Activated T-cell treated with anti-CD3 and anti-CD28 coated beads for 4 hours (primary cell): ENCODE results near the gene RND3.

Source experiments
- DNase-seq: peaks from one replicate; pipeline ENCODE4 v3.0.0-alpha.2; 2020

The RND3 gene

DNA sequence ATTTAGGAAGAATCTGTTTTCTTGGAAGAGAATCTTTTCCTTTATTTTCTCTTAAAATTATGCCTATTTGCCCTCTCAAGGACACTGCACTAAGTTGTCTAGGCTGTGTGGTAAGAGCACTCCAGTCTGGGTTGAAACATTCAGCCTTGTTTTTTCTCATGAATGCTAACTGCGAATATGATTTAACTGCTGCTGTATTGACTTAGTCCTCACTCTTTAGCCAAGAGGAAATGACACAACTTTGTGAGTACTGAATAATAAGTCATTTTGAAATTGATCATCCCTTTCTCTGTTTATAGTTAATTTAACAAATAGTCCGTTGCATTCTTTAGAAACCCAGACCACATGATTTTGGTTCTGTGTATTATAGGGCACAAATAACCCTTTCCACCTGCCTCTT lies 4.5 kb upstream of the RND3 start:
- DNase-seq: no peak

DNA sequence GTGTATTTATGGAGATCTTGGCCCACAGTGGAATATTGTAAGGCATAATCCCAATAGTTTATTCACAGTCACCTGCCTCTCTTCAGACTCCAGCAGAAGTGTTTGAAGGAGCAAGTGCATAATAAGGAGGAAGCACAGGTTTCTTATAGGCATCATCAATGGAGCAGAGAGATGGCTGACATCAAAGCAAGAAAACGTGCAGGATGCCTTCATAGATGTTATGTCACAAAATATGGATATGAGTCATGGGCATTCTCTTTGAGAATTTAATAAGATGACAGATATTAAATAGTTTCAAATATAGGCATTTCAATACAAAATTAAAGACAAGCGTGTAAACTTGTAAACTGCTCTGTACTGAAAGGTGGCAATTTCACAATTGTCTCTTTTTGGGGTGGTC lies 4.0 kb upstream of the RND3 start:
- DNase-seq: no peak

DNA sequence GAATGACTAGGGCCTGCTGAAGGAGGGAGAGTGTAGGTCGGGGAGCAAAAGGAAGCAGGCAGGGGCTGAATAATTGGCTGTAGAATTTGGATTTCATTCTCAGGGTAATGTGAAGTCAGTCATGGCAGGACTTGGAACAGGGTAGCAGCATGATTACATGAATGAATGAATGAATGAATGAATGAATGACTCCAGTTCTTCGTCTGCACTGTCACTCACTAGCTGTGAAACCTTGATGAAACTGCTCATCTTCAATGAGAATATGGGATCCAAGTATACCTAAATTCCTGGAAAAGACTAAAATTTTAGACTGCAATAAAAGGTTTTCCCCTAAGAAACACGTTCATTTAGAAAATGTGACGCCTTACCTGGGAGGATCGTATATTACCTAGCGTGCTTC lies 3.0 kb upstream of the RND3 start:
- no peak for DNase-seq

DNA sequence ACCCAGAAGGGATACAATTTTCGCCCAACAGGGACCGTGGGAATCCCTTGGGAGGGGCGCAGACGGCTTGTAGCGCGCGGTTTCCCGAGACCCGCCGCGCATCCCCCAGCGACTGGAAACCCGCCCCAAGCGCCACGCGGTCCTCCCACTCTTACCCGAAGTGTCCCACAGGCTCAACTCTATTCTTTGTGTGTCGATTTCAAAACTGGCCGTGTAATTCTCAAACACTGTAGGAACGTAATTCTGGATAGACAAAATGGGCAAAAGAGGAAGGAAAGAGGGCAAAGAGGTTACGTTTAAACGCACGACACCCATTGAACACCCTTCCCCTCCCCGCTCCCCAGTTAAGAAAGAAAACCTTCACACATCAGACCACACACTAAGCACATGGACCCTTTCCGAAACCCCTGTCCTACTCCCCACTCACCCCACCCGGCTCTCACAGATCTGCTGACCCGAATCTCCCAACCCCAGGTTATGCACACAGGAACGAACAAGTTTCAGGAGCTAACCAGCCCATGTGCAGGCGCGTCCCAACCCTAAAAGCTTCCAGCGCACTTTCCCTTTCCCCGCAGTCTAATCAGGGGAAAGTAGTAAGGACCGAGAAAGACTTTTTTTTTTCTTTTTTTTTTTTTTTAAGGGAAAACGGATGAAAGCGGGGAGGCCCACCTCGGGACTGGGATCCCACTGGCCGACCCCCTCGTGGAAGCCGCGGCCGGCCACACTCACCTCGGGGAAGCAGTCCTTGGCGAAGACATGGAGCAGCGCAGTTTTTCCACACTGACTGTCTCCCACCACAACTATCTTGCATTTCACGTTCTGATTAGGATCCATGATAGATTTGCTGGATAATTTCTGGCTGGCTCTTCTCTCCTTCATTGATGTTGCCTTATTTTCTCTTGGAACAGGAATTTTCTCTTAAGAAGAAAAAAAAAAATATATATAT lies 655 bp downstream of the RND3 start:
- no peak for DNase-seq

DNA sequence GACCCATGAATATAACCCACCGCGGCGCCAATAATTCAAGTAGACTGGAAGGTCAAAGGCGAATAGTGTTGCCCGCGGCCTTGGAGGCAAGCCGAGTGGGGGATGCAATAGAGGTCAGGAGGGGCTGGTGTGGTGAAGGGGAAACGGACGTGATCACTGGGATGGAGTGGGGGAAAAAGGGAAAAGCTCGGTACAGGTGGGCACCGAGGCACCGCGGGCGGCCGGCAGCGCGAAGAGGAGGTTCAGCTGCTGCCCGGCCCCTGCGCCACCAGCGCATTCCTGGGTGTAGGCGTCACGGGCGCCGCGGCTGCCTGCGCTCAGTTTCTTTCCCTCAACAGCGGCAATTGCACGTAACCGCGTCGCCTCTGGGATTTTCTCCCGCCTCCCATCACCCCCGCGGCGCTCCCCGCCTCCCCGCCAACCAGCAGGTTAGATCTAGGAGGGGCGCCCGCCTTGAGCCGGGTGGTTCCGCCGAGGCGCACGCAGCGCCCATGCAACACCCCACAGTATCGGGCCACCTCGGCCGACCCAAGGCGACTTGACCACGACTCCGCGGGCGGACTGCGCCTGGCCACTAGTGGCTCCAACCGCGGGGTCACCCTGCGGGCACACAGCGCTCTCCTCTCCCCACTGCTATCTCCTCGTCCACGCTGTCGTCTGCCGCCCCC lies 1.5 kb downstream of the RND3 start:
- no peak for DNase-seq

DNA sequence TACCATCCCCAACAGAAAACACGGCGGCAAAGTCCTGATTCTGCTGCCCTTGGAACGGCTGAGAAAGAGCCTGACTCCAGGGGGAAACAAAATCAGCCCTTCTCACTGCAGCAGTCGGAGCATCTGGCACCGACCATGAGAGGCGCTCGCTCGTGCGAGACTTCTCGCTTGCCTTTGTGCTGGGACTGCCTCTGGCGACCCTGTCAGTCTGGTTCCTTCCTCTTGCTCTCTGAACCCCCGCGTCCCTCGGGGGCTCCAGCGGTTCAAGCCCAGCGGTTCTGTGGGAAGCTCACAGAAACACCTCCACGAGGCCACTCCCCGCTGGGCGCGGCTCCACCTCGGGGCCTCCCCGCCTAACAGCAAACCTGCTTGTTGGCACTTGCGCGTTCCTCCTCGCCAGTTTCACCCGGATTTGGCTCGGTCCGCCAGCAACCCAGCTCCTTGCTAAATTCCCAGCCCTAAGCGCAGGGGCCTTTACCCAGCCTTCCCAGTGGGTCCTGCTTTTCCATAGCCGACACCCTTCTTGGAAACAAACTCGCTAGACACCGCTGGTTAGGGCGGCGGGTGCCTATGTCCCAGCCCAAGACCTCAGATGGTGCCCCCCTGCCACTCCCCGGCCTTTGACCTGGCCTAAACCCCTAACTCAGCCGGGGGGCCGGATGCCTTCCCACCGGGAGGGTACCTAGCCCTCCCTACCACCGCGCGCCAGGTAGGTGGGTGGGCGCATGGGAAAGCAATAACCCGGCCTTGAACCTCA lies 2.2 kb downstream of the RND3 start:
- no peak for DNase-seq

DNA sequence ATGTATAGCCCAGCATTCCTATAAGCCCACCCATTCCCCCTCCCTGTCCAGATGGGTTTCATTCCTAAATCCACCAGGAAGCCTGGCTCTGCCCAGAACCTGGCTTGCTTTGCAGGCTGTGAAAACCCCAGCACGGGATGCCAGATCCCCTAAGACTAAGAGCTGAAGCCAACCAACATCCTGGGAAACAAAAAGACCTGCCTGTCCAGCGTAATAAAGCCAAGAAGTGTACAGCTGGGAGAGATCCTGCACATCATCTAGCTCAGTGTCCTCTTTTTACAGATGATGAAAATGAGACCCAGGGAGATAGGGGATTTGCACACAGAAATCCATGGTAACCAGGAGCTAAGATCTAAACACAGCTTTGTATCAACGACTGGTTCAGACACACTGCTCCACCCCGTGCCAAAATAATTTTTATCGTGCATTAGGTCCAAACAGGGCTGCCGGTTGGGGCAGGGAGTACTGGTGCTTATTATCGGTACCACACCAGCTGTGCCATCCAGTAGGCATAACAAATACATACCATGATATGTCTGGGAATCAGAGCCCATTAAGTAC lies 2.9 kb downstream of the RND3 start:
- no peak for DNase-seq

DNA sequence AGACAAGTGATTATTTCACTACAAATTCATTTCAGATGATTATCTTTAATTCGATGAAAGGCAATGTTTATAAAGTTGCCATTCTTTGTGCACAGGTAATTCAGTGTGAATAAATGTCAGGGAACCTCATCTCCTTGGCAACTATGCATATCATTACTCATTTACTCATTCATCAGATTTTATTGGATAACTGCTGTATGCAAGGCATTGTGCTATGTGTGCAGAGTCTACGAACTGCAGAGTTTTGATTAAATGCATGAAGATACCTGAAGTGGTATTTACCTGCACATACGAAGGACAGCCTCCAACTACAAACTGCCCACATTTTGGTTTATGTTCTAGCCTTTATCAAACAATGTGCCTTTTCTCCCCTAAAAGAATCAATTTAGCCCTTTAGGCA lies 3.5 kb downstream of the RND3 start:
- no peak for DNase-seq

DNA sequence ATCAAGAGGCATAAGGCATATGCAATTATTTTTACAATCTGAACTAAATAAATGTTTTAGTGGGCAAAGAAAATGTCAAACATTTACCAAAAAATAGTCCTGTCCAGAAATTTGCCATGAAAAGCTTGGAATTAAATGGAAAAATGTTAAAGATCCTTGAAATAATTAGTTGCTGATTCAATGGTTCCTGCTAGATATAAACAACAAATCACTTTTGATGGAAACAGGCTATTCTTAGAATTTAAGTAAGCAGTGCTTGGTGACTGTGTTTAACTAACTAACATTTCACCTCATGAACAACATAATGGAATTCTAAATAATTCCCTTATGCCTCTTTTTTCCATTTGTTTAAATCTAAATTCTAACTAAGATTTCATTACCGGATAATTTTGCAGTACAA lies 3.9 kb downstream of the RND3 start:
- DNase-seq: no peak

DNA sequence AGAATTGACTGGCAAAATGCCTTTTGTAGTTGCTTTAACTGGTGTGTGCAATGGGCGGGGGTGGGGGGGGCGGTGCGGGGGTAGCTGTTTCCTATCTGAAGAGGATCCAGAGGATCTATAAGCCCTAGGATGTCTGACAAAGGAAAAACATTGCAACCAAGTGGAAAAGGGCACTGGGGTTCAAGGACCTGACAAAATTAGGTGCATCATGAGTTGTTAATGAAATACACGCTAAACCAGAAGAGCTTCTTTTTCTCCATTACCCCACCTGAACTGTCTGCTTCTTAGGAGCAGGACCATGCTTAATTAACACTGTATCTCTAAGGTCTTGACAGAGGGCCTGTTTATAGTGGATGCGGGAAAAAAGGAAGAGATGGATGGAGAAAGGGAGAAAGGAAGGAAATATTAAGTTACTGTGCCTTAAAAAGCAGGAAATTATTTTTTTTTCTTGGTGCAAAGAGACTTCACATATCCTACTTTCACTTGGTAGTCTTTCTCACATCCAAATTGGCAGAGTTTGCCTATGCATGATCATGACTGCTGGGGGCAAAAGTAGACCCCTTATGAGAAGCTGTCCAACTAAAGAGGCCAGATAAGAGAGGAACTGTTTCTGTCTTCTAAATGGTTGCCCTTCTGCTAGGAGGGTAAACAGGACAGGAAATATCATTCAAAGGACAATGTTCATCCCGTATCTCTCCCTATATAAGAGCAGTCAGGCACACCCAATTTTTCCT lies 4.6 kb downstream of the RND3 start:
- DNase-seq: no peak

DNA sequence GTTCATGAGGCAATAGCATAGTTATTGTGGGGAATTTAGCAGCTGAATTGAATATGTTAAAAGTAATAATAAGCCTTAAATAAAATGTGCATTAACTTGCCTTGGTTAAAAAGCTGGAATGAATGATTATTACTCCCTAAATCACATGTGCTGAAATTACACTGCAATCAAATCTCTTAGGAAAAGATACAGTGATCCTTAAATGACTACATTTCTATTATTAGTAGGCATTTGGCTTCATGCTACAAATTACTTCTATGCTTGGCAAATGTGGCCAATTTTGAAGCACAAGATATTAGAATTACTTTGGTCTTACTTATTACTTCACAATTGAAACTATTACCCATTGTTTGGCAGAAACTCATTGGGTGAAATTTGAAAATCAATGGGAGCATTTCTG lies 5.4 kb downstream of the RND3 start:
- no peak for DNase-seq

DNA sequence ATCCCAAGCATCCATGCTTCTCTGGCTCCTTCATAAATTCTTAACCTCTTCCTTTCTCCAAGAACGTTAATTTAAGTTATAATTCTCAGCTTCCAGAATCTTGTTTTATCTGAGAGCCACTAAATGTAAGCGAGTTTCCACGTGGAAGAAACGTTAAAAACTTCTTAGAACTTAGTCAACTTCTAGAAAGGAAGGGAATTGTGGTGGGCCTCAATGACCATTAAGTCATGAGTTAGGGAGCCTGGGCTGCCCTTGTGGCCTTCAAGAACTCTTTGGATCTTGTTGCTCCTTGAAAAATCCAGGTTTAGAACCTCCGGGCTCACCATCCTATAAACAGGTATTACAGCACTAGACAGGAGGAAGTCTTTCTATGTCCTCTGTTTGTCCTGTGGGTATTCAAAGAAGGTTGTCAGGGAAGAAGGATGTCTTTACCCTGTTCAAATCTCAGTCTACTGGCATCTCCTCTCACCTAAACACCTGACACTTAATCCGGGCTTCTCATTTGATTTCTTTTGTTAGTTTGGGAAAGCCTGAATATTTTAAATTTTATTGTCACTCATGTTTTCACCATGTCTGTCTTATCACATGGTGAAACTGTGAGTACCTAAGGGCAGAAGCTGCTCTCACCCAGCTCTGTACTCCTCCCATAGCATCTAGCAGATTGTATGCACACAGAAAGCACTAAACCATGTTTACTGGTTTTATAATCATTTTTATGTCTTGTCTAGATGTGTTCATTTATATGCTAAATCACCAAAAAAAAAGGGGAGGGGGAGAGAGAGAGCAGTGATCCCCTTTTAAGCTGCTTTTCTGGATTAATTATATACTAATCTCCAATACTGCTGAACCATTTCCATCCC lies 6.3 kb downstream of the RND3 start:
- no peak for DNase-seq

DNA sequence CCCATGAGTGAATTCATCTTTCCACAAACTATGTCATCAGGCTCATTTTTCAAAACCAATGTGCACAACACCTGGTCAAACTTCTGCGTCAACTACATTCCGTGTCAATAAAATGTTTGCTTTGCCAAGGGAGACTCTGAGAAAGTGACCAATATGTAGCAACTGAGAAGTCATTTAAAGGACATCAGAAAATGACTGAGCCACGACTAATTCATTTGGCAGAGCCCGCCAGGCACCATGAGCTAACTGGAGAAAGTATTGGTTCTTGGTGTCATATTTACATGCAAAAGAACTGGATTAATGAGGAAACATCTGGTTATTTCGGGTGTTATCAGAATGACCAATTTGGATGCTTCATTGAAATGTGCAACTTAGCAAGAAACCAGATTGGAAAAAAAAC lies 7.2 kb downstream of the RND3 start:
- no peak for DNase-seq

DNA sequence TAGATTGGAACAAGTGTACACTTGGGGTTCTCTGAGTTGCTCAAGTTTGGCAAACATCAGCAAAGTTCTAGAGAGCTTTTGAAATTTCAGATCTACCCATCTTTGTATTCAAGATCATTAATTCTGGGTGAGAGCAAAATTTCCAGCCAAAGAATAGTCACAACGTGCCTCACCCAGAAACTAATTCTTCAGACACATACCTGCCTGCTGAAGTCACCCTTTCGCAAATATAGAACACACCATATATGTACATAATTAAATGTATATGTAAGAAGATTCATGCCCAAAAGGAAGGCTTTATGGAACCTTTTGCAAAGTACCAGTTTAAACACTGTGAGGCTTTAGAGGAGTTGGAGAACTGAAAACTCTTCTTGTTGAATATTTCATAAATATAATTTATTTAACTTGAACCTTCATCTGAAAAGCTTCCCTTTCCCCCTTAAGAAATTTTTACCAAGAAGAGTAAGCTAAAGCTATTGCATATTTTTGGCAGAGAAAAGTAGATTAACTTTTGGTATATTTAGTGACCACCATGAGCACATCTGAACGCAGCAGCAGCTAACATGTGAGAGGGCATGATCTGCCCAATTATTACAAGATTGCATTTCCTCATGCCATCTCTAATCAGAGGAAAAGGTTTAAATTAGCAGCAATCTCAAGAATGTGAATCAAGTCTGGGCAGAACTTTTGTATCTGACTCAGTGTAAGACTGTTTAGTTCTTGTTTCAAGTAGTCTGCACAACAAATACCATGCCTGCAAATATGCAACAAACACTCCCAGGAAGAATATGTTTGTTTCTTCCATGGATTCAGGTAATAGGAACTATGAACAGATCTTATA lies 8.2 kb downstream of the RND3 start:
- DNase-seq: no peak

DNA sequence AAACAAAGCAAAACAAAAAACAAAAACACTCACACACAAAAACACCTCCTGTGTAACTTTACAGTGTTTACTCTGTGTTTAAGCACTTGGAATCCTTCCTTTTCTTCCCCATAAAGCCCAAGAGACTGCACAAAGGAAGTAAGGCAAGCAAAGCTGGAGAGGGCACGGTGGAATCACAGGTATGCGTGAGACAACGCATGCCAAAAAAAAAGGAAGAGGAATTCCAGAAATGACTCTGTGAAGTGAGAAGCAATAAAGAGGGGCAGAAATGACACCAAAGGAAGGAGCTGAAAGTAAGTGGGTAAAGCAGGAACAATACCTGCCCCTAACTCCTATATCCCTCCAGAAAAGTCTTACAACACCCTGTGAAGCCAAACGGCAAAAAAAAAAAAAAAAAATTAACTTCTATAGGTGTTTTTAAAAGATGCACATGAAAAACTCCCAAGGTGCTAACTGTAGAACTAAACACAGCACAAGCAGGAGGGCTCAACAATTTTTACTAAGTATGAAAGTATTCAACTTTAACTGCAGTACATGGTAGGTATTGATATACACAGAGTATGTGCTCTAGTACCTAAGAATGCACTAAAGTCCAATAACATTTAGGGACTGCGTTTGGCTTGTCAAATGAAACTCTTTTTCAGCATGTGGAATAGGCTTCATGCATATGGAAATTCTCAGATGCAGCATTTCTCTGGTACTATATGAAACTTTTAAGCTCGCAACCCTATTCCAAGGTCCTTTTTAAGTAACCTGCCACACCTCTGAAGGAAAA lies 9.1 kb downstream of the RND3 start:
- DNase-seq: no peak

DNA sequence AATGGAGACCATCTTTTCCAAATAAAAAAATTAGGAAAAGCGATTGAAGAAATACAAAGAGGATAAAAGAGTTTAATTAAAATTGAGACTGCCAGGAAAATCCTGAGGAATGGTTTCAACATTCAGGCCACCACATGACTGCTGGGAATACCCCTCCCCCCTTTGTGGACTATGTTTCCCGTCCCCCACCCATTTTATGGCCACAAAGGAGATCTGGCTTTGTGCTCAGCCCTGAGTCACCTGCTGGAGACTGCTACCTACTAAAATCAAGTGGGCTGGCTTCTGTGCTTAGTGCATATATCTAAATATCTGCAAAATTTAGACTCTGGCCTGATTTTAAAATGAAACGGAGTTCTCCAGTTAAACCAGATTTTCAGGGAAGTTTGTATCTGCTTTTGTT lies 10.1 kb downstream of the RND3 start:
- DNase-seq: no peak

DNA sequence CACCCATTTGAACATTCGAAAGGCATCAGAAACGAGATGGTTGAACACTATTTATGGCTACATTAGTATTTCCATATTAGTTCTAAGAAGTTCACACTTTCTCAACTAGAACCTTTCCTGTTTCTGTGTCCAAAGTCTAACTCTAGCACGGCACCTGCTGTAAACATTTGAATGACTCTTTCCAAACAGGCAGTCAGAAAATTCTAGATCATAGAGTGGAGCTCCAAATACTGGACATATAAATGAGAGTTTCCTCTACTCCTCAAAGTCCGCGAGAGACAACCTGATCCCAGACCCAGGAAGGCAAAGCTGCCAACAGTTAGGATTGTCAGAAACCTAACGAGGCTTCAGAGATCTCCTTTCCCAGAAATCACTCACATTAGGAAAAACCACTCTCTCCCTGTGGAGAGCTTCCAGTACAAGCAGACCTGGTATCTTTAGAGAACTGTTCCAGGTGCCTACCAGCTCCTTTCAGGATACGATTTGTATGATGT lies 10.6 kb downstream of the RND3 start:
- DNase-seq: no peak

DNA sequence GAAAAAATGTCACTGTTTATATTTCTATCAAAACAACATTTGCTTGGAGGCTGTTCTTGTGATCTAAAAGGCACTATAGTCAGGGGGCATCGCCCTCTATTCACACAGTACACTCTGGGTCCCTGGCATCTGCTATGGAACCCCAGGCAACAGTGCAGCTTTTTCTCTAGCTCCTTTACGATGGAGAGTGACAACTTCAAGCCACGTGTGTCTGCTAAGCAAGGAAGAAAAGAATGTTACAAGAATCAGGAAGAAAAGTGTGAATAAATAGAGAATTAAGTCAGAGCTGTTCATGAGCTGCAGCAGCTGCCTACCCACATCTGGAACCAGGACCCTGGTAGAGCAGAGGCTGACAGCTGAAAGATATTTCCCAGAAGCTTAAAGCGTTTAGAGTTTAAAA lies 11.2 kb downstream of the RND3 start:
- DNase-seq: no peak

DNA sequence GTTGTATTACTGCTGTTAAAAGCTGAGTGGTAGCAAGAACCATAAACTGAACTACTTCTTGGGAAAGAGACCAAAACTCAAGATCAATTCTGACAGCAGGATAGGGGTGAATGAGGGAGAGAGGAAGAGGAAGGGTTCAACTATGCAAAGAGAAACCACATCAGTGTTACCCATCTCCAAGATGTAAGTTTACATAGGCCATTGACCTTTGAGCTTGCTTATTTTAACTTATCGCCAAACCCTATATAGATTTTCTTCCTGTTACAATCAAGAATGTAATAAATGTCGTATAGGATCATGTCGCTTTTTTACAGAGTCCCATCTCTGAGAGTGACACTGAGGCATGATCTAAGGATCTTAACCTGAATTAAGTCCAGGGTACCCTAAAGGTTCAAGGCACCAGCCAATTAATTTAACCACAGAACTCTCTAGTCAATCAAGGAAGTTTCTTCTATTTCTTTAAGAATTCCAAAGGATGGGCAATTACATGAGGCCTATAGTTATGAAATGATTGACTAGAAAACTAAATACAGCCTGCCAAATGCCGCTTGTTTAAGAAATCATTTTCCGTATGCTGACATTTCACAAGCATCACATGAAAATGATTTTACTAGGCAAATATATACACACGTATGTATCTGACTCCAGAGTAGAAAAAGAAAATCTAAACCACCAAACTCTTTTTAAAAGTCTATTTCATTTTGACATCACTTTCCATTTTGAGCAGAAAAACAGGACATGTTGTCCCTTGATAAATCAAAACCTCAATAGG lies 11.8 kb downstream of the RND3 start:
- no peak for DNase-seq
